HG03095 (cell line): ENCODE results near the gene AMHR2.
"Not testable (repeated sequence)": the region's sequence is repeated elsewhere in the genome, so short reads cannot be mapped to it uniquely, and the experiment has no call there.

Experiments used
- ATAC-seq: cut with Tn5 transposase; IDR thresholded peaks from one replicate; pipeline ENCODE4 v1.9.1; 2021; ENCODE audit warnings: moderate library complexity; ENCODE audit not compliant: unreplicated experiment

Gene AMHR2

DNA sequence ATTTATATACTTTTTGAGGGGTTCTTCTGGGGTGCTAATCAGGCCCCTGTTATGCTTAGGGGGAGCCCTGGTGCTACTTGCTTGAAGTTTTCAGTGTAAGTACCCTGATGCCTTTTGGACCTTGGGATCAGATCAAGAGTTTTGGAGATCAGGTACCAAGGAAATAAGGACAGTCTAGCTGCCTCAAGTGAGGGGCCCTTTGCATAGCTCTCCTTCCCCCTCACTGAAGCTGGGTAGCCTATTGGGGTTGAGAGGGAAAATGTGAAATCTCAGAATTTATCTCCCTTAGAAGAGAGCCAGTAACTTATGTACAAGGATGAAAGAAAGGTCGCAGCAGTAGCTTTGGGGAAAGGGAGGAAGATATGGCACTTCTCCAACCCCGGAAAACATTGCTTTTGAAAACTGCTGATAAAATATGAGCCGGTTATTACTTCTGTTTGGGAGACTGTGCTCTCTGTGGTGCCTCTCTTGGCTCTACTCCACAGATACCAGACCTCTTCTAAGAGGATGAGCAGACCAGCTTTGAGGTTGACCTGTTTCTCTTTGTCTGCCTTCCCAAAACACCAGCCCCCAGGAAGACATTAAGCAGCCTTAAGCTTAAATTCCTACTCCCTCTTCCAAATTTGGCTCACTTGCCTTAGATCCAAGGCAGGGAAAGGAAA lies 8.8 kb upstream of the AMHR2 start:
- ATAC-seq, result no peak

DNA sequence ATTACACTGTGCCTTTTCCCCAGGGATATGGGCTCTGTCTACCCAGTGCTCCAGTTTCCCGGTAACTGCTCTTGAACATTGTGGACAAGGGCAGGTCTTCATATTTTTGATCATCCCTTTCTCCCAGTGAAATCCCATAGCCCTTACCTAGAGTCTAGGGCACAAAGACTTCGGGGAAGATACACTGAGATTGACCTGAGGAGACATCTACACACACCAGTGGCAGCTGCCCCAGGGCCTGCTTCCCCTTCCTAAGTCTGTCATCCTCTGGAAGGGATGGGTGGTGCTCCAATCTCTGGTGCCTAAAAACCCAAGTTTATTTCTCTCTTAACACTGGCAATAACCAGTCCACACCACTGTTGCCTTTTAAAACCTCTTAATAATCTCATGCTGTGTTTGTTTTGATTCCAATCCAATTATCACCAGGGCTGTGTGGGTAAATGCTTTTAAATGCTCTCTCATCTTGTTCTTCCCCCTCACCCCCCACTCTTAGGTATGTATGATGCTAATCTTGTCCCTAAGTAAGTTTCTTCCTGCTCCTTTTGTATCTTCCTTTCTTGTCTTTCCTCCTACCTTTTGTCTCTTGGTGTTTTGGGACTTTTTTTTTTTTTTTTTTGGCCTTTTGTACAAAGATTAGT lies 7.8 kb upstream of the AMHR2 start:
- ATAC-seq, result not testable (repeated sequence)

- not testable (repeated sequence) for ATAC-seq
Measured at GRCh38 chr12:53417291-53417816, 6.3 kb upstream of the AMHR2 start.

GRCh38 chr12:53418221-53418620 lies 5.4 kb upstream of the AMHR2 start:
- no peak for ATAC-seq

- ATAC-seq, result no peak
Measured at GRCh38 chr12:53419756-53420155, 3.9 kb upstream of the AMHR2 start.

- not testable (repeated sequence) for ATAC-seq
Measured at GRCh38 chr12:53422247-53422646, 1.4 kb upstream of the AMHR2 start.

- ATAC-seq, result no peak
Measured at GRCh38 chr12:53424626-53425514, 1.2 kb downstream of the AMHR2 start.

GRCh38 chr12:53425515-53426150 lies 2.0 kb downstream of the AMHR2 start:
- no peak for ATAC-seq

DNA sequence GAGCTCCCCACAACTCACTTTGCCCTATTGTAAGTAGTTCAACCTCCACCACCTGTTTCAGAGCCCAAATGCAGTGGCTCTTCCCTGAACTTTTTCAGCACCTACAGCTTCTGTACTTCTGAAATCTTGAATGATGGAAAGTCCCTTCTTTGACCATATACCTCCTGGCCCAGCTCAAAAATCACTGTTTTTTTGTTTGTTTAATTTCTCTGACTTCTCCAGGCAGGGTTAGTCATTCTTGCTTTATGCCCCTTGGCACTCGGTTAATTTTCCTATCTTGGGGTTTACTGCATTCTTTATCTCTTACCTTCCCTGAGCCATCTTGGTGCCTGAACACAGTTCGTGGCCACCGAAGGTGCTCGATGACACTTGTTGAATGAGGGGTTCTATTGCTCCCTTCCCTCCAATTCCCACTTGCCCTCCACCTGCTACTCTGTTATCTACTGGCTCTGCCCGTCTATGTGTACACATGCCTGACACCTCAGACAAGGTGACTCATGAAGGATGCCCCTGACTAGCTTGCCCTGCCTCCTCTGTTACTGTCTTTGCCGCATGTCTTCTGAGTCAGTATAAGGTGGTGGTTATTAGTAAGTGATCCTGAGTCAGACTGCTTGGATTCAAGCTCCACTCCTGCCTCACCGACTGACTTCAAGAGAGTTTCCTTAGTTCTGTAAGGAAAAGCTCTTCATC lies 4.4 kb downstream of the AMHR2 start:
- ATAC-seq, result no peak

DNA sequence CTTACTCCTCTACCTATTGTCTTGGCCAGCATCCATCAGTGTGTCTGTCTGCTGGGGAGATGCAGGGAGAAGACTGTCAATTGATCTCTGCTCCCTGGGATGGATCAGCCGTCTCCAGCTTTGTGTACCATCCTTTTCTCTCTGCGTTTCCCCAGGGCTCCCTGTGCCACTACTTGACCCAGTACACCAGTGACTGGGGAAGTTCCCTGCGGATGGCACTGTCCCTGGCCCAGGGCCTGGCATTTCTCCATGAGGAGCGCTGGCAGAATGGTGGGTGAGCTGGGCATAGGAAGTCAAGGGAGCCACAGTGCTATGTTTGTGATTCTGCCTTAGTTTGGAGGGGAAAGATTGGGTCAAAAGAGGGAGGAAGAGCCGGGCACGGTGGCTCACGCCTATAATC lies 5.1 kb downstream of the AMHR2 start:
- no peak for ATAC-seq

GRCh38 chr12:53430116-53430515 lies 6.5 kb downstream of the AMHR2 start:
- no peak for ATAC-seq

- no peak for ATAC-seq
Measured at GRCh38 chr12:53431187-53431586, 7.5 kb downstream of the AMHR2 start.

- not testable (repeated sequence) for ATAC-seq
Measured at GRCh38 chr12:53435326-53435725, 11.7 kb downstream of the AMHR2 start.

GRCh38 chr12:53439582-53439981 lies 15.9 kb downstream of the AMHR2 start:
- not testable (repeated sequence) for ATAC-seq

- peak; percentile 98 for ATAC-seq
Measured at GRCh38 chr12:53441040-53441833, 17.6 kb downstream of the AMHR2 start, which contains the start of gene PRR13. Gene PRR13 (plus strand): TSS chr12:53441734. CDS start chr12:53442715, 981 bp downstream.

DNA sequence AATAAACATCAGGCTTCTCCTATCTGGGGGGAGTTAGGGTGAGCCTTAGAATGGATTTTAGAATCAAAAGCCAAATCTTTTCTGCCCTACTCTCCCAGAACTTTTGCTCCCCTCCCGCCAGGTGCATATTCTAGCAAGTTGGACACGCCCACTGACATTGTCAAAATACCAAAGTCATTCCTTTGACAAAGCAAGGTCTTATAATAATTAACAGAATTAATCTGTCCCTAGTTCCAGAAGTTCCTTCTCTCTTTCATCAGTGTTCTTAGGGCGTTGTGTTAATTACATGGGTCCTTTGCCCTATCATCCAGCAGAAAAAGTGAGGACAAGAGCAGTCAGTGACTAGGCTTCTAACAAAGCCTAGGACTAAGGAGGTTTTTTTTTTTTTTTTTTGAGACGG lies 20.3 kb downstream of the AMHR2 start:
- no peak for ATAC-seq

GRCh38 chr12:53444593-53445325 lies 21.1 kb downstream of the AMHR2 start:
- ATAC-seq, result not testable (repeated sequence)

GRCh38 chr12:53450936-53451335 lies 27.3 kb downstream of the AMHR2 start:
- no peak for ATAC-seq

GRCh38 chr12:53451661-53452158 lies 28.1 kb downstream of the AMHR2 start, which contains the start of gene PCBP2:
Gene PCBP2 (plus strand): TSS chr12:53452102. CDS start chr12:53454801, 2,699 bp downstream.
- peak; percentile 94 for ATAC-seq
